Endothelial cell of umbilical vein (primary cell): ENCODE results near the gene PKP4.

Experiments used
- FOS ChIP-seq: IDR thresholded peaks from 2 replicates; pipeline ENCODE4 v1.6.1; 2011; ENCODE audit warnings: mild to moderate bottlenecking, low read length, moderate library complexity, borderline replicate concordance; ENCODE audit not compliant: insufficient read depth
- POLR2A ChIP-seq: IDR thresholded peaks from 2 replicates; pipeline ENCODE4 v1.6.1; 2012; ENCODE audit warnings: low read depth, mild to moderate bottlenecking, control low read depth, low read length
- POLR2AphosphoS5 ChIP-seq: IDR thresholded peaks from 2 replicates; pipeline ENCODE4 v1.6.1; 2012; ENCODE audit warnings: low read depth, mild to moderate bottlenecking, control low read depth, low read length, moderate library complexity; ENCODE audit not compliant: insufficient read depth
- TF ChIP-seq, protein P1 (sequence below), 2 donors: IDR thresholded peaks; 1 replicate in 1 of 2; 2 replicates in 1 of 2; pipeline ENCODE4 v1.5.1; 2011; ENCODE audit warnings: low read length in 2 of 2, mild to moderate bottlenecking in 2 of 2, moderate library complexity in 2 of 2, control low read depth in 1 of 2, inconsistent platforms in 1 of 2, low read depth in 1 of 2; ENCODE audit not compliant: insufficient read depth in 1 of 2; ENCODE audit errors: extremely low read depth in 1 of 2

DNA sequence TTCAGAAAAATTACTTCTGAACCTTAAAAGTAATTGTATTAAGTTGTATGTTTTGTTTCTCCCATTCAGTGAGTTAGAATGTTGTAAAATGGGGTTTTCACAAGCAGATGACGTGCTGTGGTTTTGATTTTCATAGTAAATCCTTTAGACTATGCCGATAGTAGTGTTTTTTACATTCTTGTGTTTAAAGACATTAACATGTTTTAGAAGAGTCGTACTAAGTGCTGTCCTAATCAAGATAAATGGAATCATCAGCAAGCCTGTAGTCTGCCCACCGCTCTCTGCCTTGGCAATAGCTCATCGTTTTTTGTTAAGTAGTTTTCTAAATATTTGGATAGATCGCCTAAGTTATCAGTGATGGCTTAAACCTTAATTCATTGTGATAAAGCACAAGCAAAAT is 21.5 kb downstream of the PKP4 start:
- TF ChIP-seq FOS (no peak), POLR2A (no peak), POLR2AphosphoS5 (no peak)
- TF ChIP-seq, protein P1, sequence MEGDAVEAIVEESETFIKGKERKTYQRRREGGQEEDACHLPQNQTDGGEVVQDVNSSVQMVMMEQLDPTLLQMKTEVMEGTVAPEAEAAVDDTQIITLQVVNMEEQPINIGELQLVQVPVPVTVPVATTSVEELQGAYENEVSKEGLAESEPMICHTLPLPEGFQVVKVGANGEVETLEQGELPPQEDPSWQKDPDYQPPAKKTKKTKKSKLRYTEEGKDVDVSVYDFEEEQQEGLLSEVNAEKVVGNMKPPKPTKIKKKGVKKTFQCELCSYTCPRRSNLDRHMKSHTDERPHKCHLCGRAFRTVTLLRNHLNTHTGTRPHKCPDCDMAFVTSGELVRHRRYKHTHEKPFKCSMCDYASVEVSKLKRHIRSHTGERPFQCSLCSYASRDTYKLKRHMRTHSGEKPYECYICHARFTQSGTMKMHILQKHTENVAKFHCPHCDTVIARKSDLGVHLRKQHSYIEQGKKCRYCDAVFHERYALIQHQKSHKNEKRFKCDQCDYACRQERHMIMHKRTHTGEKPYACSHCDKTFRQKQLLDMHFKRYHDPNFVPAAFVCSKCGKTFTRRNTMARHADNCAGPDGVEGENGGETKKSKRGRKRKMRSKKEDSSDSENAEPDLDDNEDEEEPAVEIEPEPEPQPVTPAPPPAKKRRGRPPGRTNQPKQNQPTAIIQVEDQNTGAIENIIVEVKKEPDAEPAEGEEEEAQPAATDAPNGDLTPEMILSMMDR (IDR thresholded peaks at IDR 0.05; ENCODE audit: extremely low read depth in 1 of 2, insufficient read depth in 1 of 2, low read depth in 1 of 2, low read length in 2 of 2) = no peak
